ENCODE results near the gene RSPRY1.

GRCh38 chr16:57278494-57278893 lies 92.4 kb downstream of the RSPRY1 start:
- TF ChIP-seq BRCA1 (IDR thresholded peaks at IDR 0.05; ENCODE audit: low read depth, low read length) (no peak), EP300 (IDR thresholded peaks at IDR 0.05; ENCODE audit: borderline replicate concordance in 1 of 2, low read depth in 2 of 2, low read length in 2 of 2) (no peak), KDM1A (IDR thresholded peaks at IDR 0.05; ENCODE audit: borderline replicate concordance, low read length) (no peak), EZH2 (IDR thresholded peaks at IDR 0.05; ENCODE audit: low read depth, low read length, severe bottlenecking) (no peak)

Measured in H1 (cell line).